K562 (cell line): Measurements from ENCODE around the gene COL8A2.

Experiments used
- BACH1 ChIP-seq: fragments of 200-800 bp; sonication (Bioruptor generic); IDR thresholded peaks from 2 replicates; pipeline ENCODE4 v1.6.1; 2016; ENCODE audit warnings: missing genetic modification characterization, missing compliant biosample characterization
- MAFK ChIP-seq: IDR thresholded peaks from 2 replicates; pipeline ENCODE4 v1.6.1; 2011; ENCODE audit warnings: low read length, improper control_type of control experiment
- TBP ChIP-seq: optimal IDR thresholded peaks from 2 replicates; pipeline ENCODE3; 2011; ENCODE audit warnings: low read depth, low read length, improper control_type of control experiment
- TEAD4 ChIP-seq, 2 experiments: sonication (generic) in 1 of 2; formaldehyde crosslinking in 1 of 2; IDR thresholded peaks; 2 replicates each; pipeline versions ENCODE4 v1.6.1 to v1.8.0; 2012 to 2022; ENCODE audit warnings: borderline replicate concordance in 1 of 2, inconsistent platforms in 1 of 2, low read length in 1 of 2, mild to moderate bottlenecking in 1 of 2, missing genetic modification reagents in 1 of 2
- ZFP36 ChIP-seq: fragments of 150-350 bp; IDR thresholded peaks from 2 replicates; pipeline ENCODE4 v1.6.1; 2018; ENCODE audit warnings: low read length, low read depth; ENCODE audit not compliant: partially characterized antibody
- TF ChIP-seq, protein P1 (sequence below), 3 experiments: IDR thresholded peaks in 2 of 3; conservative IDR thresholded peaks in 1 of 3; 2 replicates each; pipeline ENCODE4 v1.5.1; 2011 to 2012; ENCODE audit warnings: low read length in 3 of 3, mild to moderate bottlenecking in 3 of 3, control low read depth in 2 of 3, improper control_type of control experiment in 1 of 3, inconsistent platforms in 1 of 3, low read depth in 1 of 3, mixed read lengths in 1 of 3, moderate library complexity in 1 of 3; ENCODE audit not compliant: insufficient read depth in 2 of 3
- TF ChIP-seq, protein P2 (sequence below): fragments of 250-450 bp; sonication (Bioruptor Pico); IDR thresholded peaks from 2 replicates; pipeline ENCODE4 v1.5.0; 2021
- TF ChIP-seq, protein P3 (sequence below), 2 experiments: IDR thresholded peaks; 2 replicates each; pipeline ENCODE4 v1.6.1; 2011; ENCODE audit warnings: borderline replicate concordance in 1 of 2, control low read depth in 1 of 2, low read depth in 1 of 2, low read length in 1 of 2, mild to moderate bottlenecking in 1 of 2, mixed read lengths in 1 of 2, moderate library complexity in 1 of 2; ENCODE audit not compliant: insufficient read depth in 1 of 2, insufficient read length in 1 of 2, poor library complexity in 1 of 2, severe bottlenecking in 1 of 2; ENCODE audit errors: extremely low read depth in 1 of 2

DNA sequence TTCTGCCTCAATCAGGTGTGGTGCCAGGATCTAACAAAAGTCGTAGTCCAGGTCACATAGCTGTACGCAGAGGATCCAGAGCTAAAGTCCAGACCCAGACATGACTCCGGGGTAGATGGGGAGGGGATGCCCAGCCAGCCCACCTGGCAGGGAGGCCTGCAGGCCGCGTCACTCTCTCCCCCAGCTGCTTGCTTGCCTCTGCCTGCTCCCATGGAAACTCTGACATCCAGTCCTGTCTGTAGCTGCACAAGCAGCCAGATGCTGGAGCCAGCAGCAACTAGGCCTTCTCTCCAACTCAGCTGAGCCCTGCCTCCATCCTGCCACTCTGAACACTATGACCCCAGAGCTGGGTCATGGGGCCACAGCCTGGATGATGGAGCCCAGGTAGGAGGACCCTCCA, 8.1 kb downstream of the COL8A2 start:
- TF ChIP-seq BACH1 (tag) (no peak), MAFK (no peak), ZFP36 (no peak), TEAD4 (IDR thresholded peaks at IDR 0.05; ENCODE audit: low read length) (no peak), TEAD4 (CRISPR knock-in tag; IDR thresholded peaks at IDR 0.05; ENCODE audit: borderline replicate concordance) (no peak), TBP (no peak)
- TF ChIP-seq, protein P1, sequence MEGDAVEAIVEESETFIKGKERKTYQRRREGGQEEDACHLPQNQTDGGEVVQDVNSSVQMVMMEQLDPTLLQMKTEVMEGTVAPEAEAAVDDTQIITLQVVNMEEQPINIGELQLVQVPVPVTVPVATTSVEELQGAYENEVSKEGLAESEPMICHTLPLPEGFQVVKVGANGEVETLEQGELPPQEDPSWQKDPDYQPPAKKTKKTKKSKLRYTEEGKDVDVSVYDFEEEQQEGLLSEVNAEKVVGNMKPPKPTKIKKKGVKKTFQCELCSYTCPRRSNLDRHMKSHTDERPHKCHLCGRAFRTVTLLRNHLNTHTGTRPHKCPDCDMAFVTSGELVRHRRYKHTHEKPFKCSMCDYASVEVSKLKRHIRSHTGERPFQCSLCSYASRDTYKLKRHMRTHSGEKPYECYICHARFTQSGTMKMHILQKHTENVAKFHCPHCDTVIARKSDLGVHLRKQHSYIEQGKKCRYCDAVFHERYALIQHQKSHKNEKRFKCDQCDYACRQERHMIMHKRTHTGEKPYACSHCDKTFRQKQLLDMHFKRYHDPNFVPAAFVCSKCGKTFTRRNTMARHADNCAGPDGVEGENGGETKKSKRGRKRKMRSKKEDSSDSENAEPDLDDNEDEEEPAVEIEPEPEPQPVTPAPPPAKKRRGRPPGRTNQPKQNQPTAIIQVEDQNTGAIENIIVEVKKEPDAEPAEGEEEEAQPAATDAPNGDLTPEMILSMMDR (IDR thresholded peaks at IDR 0.05 in 2 of 3, conservative IDR thresholded peaks at IDR 0.05 in 1 of 3; ENCODE audit: insufficient read depth in 2 of 3, low read depth in 1 of 3, low read length in 3 of 3) = no peak
- TF ChIP-seq, protein P2, sequence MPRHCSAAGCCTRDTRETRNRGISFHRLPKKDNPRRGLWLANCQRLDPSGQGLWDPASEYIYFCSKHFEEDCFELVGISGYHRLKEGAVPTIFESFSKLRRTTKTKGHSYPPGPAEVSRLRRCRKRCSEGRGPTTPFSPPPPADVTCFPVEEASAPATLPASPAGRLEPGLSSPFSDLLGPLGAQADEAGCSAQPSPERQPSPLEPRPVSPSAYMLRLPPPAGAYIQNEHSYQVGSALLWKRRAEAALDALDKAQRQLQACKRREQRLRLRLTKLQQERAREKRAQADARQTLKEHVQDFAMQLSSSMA (CRISPR knock-in tag) = no peak
- TF ChIP-seq, protein P3, sequence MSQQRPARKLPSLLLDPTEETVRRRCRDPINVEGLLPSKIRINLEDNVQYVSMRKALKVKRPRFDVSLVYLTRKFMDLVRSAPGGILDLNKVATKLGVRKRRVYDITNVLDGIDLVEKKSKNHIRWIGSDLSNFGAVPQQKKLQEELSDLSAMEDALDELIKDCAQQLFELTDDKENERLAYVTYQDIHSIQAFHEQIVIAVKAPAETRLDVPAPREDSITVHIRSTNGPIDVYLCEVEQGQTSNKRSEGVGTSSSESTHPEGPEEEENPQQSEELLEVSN (IDR thresholded peaks at IDR 0.05; ENCODE audit: borderline replicate concordance in 1 of 2, extremely low read depth in 1 of 2, insufficient read depth in 1 of 2, insufficient read length in 1 of 2, low read depth in 1 of 2, low read length in 1 of 2, poor library complexity in 1 of 2, severe bottlenecking in 1 of 2) = no peak
